ENCODE data around the gene RNASE3.
"Not testable (repeated sequence)": the region's sequence is repeated elsewhere in the genome, so short reads cannot be mapped to it uniquely, and the experiment has no call there.

DNA sequence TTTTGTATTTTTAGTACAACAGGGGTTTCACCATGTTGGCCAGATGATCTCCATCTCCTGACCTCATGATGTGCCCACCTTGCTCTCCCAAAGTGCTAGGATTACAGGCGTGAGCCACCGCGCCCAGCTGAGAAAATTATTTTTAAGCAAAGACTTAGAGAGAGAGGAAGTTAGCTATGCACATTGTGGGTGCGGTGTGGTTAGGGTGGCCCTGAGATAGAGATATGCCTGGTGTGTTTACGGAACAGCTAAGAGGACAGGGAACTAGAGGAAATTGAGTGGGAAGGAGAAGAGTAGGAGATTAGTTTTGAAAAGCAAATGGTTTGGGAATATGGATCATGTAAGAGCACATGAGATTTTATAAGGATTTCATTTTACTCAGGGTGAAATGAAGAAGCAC lies 10.0 kb upstream of the RNASE3 start:
- TF ChIP-seq, protein P1, sequence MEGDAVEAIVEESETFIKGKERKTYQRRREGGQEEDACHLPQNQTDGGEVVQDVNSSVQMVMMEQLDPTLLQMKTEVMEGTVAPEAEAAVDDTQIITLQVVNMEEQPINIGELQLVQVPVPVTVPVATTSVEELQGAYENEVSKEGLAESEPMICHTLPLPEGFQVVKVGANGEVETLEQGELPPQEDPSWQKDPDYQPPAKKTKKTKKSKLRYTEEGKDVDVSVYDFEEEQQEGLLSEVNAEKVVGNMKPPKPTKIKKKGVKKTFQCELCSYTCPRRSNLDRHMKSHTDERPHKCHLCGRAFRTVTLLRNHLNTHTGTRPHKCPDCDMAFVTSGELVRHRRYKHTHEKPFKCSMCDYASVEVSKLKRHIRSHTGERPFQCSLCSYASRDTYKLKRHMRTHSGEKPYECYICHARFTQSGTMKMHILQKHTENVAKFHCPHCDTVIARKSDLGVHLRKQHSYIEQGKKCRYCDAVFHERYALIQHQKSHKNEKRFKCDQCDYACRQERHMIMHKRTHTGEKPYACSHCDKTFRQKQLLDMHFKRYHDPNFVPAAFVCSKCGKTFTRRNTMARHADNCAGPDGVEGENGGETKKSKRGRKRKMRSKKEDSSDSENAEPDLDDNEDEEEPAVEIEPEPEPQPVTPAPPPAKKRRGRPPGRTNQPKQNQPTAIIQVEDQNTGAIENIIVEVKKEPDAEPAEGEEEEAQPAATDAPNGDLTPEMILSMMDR (IDR thresholded peaks at IDR 0.05), result not testable (repeated sequence)
- TF ChIP-seq POLR2A (IDR thresholded peaks at IDR 0.05), result not testable (repeated sequence)

Data from adrenal gland (tissue), 5 donors.